GM21381 (cell line): ENCODE measurements around the gene TCEA3.

ENCODE experiments used
- ATAC-seq: cut with Tn5 transposase; IDR thresholded peaks from one replicate; pipeline ENCODE4 v1.9.1; 2021; ENCODE audit warnings: mild to moderate bottlenecking, moderate library complexity; ENCODE audit not compliant: unreplicated experiment

The TCEA3 gene

GRCh38 chr1:23448846-23449245, 24.3 kb upstream of the TCEA3 start:
- no peak for ATAC-seq

- no peak for ATAC-seq
Measured at GRCh38 chr1:23446661-23447310, 22.2 kb upstream of the TCEA3 start.

GRCh38 chr1:23444596-23445390, 20.2 kb upstream of the TCEA3 start:
- ATAC-seq, result no peak

GRCh38 chr1:23444104-23444533, 19.6 kb upstream of the TCEA3 start:
- ATAC-seq, result no peak

- no peak for ATAC-seq
Measured at GRCh38 chr1:23442751-23443150, 18.2 kb upstream of the TCEA3 start.

GRCh38 chr1:23441446-23442148, 17.0 kb upstream of the TCEA3 start:
- ATAC-seq, result no peak

GRCh38 chr1:23438545-23438944, 14.0 kb upstream of the TCEA3 start:
- ATAC-seq, result no peak

GRCh38 chr1:23437355-23437664, 12.8 kb upstream of the TCEA3 start:
- ATAC-seq, result no peak

- ATAC-seq, result no peak
Measured at GRCh38 chr1:23436520-23437354, 12.2 kb upstream of the TCEA3 start.

GRCh38 chr1:23434260-23434775, 9.8 kb upstream of the TCEA3 start:
- ATAC-seq, result no peak

- no peak for ATAC-seq
Measured at GRCh38 chr1:23433122-23433521, 8.6 kb upstream of the TCEA3 start.

GRCh38 chr1:23431431-23431830, 6.9 kb upstream of the TCEA3 start:
- ATAC-seq, result no peak

- no peak for ATAC-seq
Measured at GRCh38 chr1:23430803-23431202, 6.3 kb upstream of the TCEA3 start.

GRCh38 chr1:23428136-23428905, 3.8 kb upstream of the TCEA3 start:
- no peak for ATAC-seq

GRCh38 chr1:23427550-23427949, 3.0 kb upstream of the TCEA3 start:
- no peak for ATAC-seq

GRCh38 chr1:23426828-23427227, 2.3 kb upstream of the TCEA3 start:
- no peak for ATAC-seq

GRCh38 chr1:23425193-23425494, 596 bp upstream of the TCEA3 start:
- no peak for ATAC-seq

- no peak for ATAC-seq
Measured at GRCh38 chr1:23423415-23424292, 894 bp downstream of the TCEA3 start.

- no peak for ATAC-seq
Measured at GRCh38 chr1:23422941-23423340, 1.6 kb downstream of the TCEA3 start.
